Right renal cortex interstitium (tissue), 3 donors: ENCODE data around the gene TRIM17. TPM values are rescaled to one million over a fixed set of nuclear protein-coding genes. Genes with fewer than 3 reads are reported as not detected.

Experiments used
- DNase-seq, 3 donors: peaks; one replicate each; pipeline ENCODE4 v3.0.0-alpha.2; 2013; ENCODE audit warnings: low read depth in 3 of 3, low spot score in 2 of 3
- polyA plus RNA-seq, 3 donors: library from polyadenylated mRNA; unstranded; fragments of 120-200 nt; gene quantifications; one replicate each; pipeline ENCODE4 v1.2.1, GENCODE V29; 2013; ENCODE audit not compliant: insufficient read length in 3 of 3

Gene TRIM17
- polyA plus RNA-seq, 3 donors = 5.0 to 6.6 (median 5.9) TPM

GRCh38 chr1:228420968-228421826 lies 4.5 kb upstream of the TRIM17 start:
- no peak for DNase-seq

GRCh38 chr1:228417483-228418203 lies 982 bp upstream of the TRIM17 start:
- DNase-seq = no peak

- DNase-seq = no peak
Observed at GRCh38 chr1:228417061-228417460, 400 bp upstream of the TRIM17 start.

GRCh38 chr1:228415853-228416216 lies 826 bp downstream of the TRIM17 start:
- no peak for DNase-seq

- DNase-seq = no peak
Observed at GRCh38 chr1:228415221-228415620, 1.4 kb downstream of the TRIM17 start.

- no peak for DNase-seq
Observed at GRCh38 chr1:228414511-228415211, 2.0 kb downstream of the TRIM17 start.

GRCh38 chr1:228413241-228414010 lies 3.2 kb downstream of the TRIM17 start:
- no peak for DNase-seq

- no peak for DNase-seq
Observed at GRCh38 chr1:228411548-228412430, 4.9 kb downstream of the TRIM17 start.

GRCh38 chr1:228411121-228411520 lies 5.5 kb downstream of the TRIM17 start:
- DNase-seq = no peak

- DNase-seq = no peak
Observed at GRCh38 chr1:228410671-228411070, 6.0 kb downstream of the TRIM17 start.

- DNase-seq = no peak
Observed at GRCh38 chr1:228410015-228410414, 6.6 kb downstream of the TRIM17 start.

- DNase-seq = no peak
Observed at GRCh38 chr1:228408869-228409805, 7.5 kb downstream of the TRIM17 start.

- no peak for DNase-seq
Observed at GRCh38 chr1:228408041-228408868, 8.4 kb downstream of the TRIM17 start.

- no peak for DNase-seq
Observed at GRCh38 chr1:228407106-228408040, 9.3 kb downstream of the TRIM17 start.

- DNase-seq = no peak
Observed at GRCh38 chr1:228405979-228406228, 10.8 kb downstream of the TRIM17 start.

- DNase-seq = no peak
Observed at GRCh38 chr1:228405200-228405978, 11.3 kb downstream of the TRIM17 start.
